ENCODE data around the gene ADGRL3. TPM values are rescaled to one million over a fixed set of nuclear protein-coding genes. Genes with fewer than 3 reads are reported as not detected.

The ADGRL3 gene
- total RNA-seq, result not detected
- polyA plus RNA-seq, result not detected

DNA sequence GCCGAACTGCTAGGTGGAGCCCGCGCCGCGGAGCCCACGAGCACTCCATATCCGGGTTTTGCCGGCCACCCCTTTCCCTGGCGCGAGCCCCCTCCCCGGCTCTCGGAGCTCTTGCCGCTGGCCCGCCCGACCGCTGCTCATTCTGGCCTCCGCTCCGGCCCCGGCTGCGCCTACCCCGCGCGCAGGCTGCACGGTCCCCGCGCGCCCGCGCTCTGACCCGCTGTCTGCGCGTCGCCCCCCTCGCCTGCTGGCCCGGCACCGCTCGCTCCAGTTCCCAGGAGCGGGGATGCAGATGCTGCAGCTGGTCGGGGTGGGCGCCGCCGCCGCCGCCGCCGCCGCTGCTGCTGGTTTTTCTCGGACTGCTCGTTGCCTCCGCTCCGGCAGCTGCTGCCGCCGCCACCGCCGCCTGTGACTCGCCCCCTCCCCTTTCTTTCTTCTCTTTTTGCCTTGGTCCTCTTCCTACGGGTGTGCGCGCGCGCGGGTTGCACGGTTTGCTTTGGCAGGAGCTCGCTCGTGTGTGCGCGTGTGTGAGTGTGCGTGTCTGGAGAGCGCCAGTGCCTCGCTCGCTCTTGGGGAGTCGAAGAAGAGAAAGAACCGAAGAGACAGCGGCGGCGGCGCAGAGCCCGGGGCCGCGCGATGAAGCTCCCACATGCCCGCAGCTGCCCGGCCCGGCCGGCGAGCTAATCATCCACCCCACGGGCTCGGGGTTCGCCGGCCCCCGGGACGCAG lies at the start of gene ADGRL3:
Gene ADGRL3 (plus strand): TSS at position 140 of the 729 bp plus-strand sequence.
- CTCF ChIA-PET, result no interaction called here
- H3K27me3 Mint-ChIP-seq, result peaks cover 27% of the 10 kb centered on the region in 2 donors
- H3K27me3 ChIP-seq (ENCODE audit: insufficient read depth, low read length, poor library complexity, severe bottlenecking), result no peaks in the 10 kb centered on the region

GRCh38 chr4:61152433-61152832 lies 47.7 kb upstream of the ADGRL3 start:
- Mint-ChIP-seq H3K4me1 (no peaks in the 10 kb centered on the region), H3K27me3 (no peaks in the 10 kb centered on the region), H3K36me3 (no peaks in the 10 kb centered on the region), H3K9me3 (peaks cover 4 to 41% (median 16%) of the 10 kb centered on the region in 5 donors), H3K27ac (no peak overlapping the region), H3K4me3 (no peak overlapping the region)
- Histone ChIP-seq H3K27me3 (ENCODE audit: insufficient read depth, low read length, poor library complexity, severe bottlenecking) (no peaks in the 10 kb centered on the region), H3K36me3 (ENCODE audit: insufficient read depth, low read length) (no peaks in the 10 kb centered on the region), H3K9me3 (ENCODE audit: low read length) (no peaks in the 10 kb centered on the region), H3K27ac (ENCODE audit: low read depth, low read length) (no peak overlapping the region), H3K4me1 (ENCODE audit: insufficient read depth, low read length) (no peaks in the 10 kb centered on the region), H3K4me3 (ENCODE audit: low read length) (no peak overlapping the region)
- CTCF ChIA-PET, result no interaction called here
- POLR2A ChIA-PET, result no interaction called here
- no peak for DNase-seq

More for the DNA sequence above, at the start of gene ADGRL3:
- H3K27ac ChIP-seq (ENCODE audit: low read depth, low read length), result no peak within 1 kb of the TSS
- no peak for DNase-seq
- no peaks in the 10 kb centered on the region for H3K4me1 ChIP-seq (ENCODE audit: insufficient read depth, low read length)
- no peaks in the 10 kb centered on the region for H3K36me3 ChIP-seq (ENCODE audit: insufficient read depth, low read length)
- Mint-ChIP-seq H3K9me3 (peaks cover 0 to 32% (median 12%) of the 10 kb centered on the region in 5 donors), H3K27ac (no peak within 1 kb of the TSS), H3K36me3 (peaks cover 0 to 4% (median 0%) of the 10 kb centered on the region in 3 donors), H3K4me1 (no peaks in the 10 kb centered on the region), H3K4me3 (no peak within 1 kb of the TSS)
- H3K4me3 ChIP-seq (ENCODE audit: low read length), result no peak within 1 kb of the TSS
- POLR2A ChIA-PET, result no interaction called here
- no peaks in the 10 kb centered on the region for H3K9me3 ChIP-seq (ENCODE audit: low read length)

DNA sequence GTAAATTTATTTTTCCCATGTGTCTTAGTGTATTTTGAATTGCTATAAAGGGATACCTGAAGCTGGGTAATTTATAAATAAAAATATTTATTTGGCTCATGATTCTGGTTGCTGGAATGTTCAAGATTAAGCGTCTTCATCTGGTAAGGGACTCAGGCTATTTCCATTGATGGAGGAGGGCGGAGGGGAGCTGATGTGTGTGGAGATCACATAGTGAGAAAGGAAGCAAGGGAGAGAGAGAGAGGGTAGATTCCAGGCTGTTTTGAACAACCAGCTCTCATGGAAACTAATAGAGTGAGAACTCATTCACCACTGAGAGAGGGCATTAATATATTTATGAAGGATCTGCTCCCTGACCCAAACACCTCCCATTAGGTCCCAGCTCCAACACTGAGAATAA lies 39.6 kb upstream of the ADGRL3 start:
- H3K9me3 Mint-ChIP-seq, result peaks cover 6 to 19% (median 7%) of the 10 kb centered on the region in 5 donors
- CTCF ChIA-PET, result no interaction called here
- Histone ChIP-seq H3K4me3 (ENCODE audit: low read length) (no peak overlapping the region), H3K4me1 (ENCODE audit: insufficient read depth, low read length) (no peaks in the 10 kb centered on the region), H3K27ac (ENCODE audit: low read depth, low read length) (no peak overlapping the region), H3K36me3 (ENCODE audit: insufficient read depth, low read length) (no peaks in the 10 kb centered on the region), H3K9me3 (ENCODE audit: low read length) (no peaks in the 10 kb centered on the region), H3K27me3 (ENCODE audit: insufficient read depth, low read length, poor library complexity, severe bottlenecking) (no peaks in the 10 kb centered on the region)
- H3K27me3 Mint-ChIP-seq, result no peaks in the 10 kb centered on the region
- POLR2A ChIA-PET, result no interaction called here
- H3K27ac Mint-ChIP-seq, result no peak overlapping the region
- no peak overlapping the region for H3K4me3 Mint-ChIP-seq
- H3K36me3 Mint-ChIP-seq, result no peaks in the 10 kb centered on the region
- no peaks in the 10 kb centered on the region for H3K4me1 Mint-ChIP-seq
- no peak for DNase-seq

GRCh38 chr4:61162116-61162515 lies 38.0 kb upstream of the ADGRL3 start:
- POLR2A ChIA-PET, result no interaction called here
- H3K27ac ChIP-seq (ENCODE audit: low read depth, low read length), result no peak overlapping the region
- H3K4me1 Mint-ChIP-seq, result no peaks in the 10 kb centered on the region

DNA sequence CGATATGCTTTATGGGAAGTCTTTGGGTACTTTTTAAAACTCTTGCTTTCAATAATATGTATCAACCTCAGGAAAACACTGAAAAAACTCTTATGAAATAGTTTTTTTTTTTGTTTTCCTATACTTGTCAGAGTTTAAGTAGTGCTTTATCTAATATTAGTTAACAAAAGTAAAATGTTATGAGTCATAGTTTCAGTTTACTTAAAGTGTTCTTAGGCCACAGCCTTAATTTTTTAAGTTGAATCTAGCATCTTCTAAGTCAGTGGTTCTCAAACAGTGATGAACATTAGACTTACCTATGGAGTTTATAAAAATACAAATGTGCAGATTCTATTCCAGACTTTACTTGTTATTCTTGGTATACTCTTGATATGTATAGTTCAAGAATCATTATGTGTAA lies 26.3 kb upstream of the ADGRL3 start:
- Mint-ChIP-seq H3K4me1 (no peaks in the 10 kb centered on the region), H3K9me3 (peaks cover 2 to 23% (median 8%) of the 10 kb centered on the region in 5 donors), H3K27ac (no peak overlapping the region), H3K4me3 (no peak overlapping the region), H3K27me3 (no peaks in the 10 kb centered on the region), H3K36me3 (no peaks in the 10 kb centered on the region)
- POLR2A ChIA-PET, result no interaction called here
- no peaks in the 10 kb centered on the region for H3K9me3 ChIP-seq (ENCODE audit: low read length)
- H3K4me1 ChIP-seq (ENCODE audit: insufficient read depth, low read length), result no peaks in the 10 kb centered on the region
- no peak overlapping the region for H3K4me3 ChIP-seq (ENCODE audit: low read length)
- no peaks in the 10 kb centered on the region for H3K36me3 ChIP-seq (ENCODE audit: insufficient read depth, low read length)
- DNase-seq, result no peak
- CTCF ChIA-PET, result no interaction called here
- H3K27ac ChIP-seq (ENCODE audit: low read depth, low read length), result no peak overlapping the region
- no peaks in the 10 kb centered on the region for H3K27me3 ChIP-seq (ENCODE audit: insufficient read depth, low read length, poor library complexity, severe bottlenecking)

More at GRCh38 chr4:61162116-61162515, 38.0 kb upstream of the ADGRL3 start:
- Histone ChIP-seq H3K4me3 (ENCODE audit: low read length) (no peak overlapping the region), H3K27me3 (ENCODE audit: insufficient read depth, low read length, poor library complexity, severe bottlenecking) (no peaks in the 10 kb centered on the region), H3K9me3 (ENCODE audit: low read length) (no peaks in the 10 kb centered on the region), H3K4me1 (ENCODE audit: insufficient read depth, low read length) (no peaks in the 10 kb centered on the region), H3K36me3 (ENCODE audit: insufficient read depth, low read length) (no peaks in the 10 kb centered on the region)
- DNase-seq, result no peak
- no peaks in the 10 kb centered on the region for H3K27me3 Mint-ChIP-seq
- CTCF ChIA-PET, result no interaction called here
- peaks cover 3 to 20% (median 8%) of the 10 kb centered on the region in 5 donors for H3K9me3 Mint-ChIP-seq
- H3K4me3 Mint-ChIP-seq, result no peak overlapping the region
- H3K36me3 Mint-ChIP-seq, result no peaks in the 10 kb centered on the region
- H3K27ac Mint-ChIP-seq, result no peak overlapping the region

DNA sequence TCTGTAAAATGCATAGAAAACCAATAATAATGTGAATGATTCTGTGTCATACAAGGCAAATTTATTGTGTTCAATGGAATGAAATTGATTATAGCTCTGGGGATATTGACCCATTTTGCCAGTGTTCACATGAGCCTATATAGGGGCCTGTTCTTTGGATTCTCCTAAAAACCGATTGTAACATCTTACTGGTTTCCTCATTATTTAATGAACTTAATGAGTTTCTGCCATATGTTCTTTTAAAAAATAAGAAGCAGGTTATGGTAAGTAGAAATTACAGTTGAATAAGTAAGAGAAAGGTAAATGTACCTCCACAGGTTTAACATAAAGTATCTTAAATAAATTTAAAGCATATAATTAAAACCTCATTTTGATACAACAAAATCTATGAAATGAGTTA lies 24.6 kb upstream of the ADGRL3 start:
- no peak overlapping the region for H3K4me3 ChIP-seq (ENCODE audit: low read length)
- DNase-seq, result no peak
- POLR2A ChIA-PET, result no interaction called here
- Mint-ChIP-seq H3K27me3 (no peaks in the 10 kb centered on the region), H3K27ac (no peak overlapping the region), H3K9me3 (peaks cover 0 to 22% (median 8%) of the 10 kb centered on the region in 5 donors), H3K4me3 (no peak overlapping the region), H3K36me3 (no peaks in the 10 kb centered on the region), H3K4me1 (no peaks in the 10 kb centered on the region)
- H3K4me1 ChIP-seq (ENCODE audit: insufficient read depth, low read length), result no peaks in the 10 kb centered on the region
- CTCF ChIA-PET, result no interaction called here
- H3K27ac ChIP-seq (ENCODE audit: low read depth, low read length), result no peak overlapping the region
- no peaks in the 10 kb centered on the region for H3K9me3 ChIP-seq (ENCODE audit: low read length)
- no peaks in the 10 kb centered on the region for H3K27me3 ChIP-seq (ENCODE audit: insufficient read depth, low read length, poor library complexity, severe bottlenecking)
- no peaks in the 10 kb centered on the region for H3K36me3 ChIP-seq (ENCODE audit: insufficient read depth, low read length)

DNA sequence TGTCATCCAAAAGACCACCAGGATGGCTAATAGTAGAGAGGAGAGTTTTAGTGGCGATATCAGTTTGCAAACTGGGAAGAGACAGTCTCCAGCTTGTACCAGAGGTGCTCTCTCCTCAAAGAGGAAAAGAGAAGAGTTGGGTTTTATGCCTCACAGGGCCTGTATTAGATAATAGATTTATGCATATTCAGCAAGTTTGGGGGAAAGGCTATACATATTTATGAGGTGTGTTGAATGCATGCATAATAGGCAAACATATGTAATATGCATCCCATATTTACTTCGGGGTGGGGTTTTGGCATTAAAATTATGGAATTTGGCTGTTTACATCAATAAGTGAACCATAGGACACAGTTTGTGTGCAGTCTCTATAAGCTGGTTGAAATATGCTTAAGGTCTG lies 22.8 kb upstream of the ADGRL3 start:
- DNase-seq, result no peak
- no peak overlapping the region for H3K4me3 ChIP-seq (ENCODE audit: low read length)
- Mint-ChIP-seq H3K4me3 (no peak overlapping the region), H3K27ac (no peak overlapping the region), H3K9me3 (peaks cover 0 to 17% (median 8%) of the 10 kb centered on the region in 5 donors), H3K36me3 (no peaks in the 10 kb centered on the region), H3K27me3 (no peaks in the 10 kb centered on the region), H3K4me1 (no peaks in the 10 kb centered on the region)
- H3K27me3 ChIP-seq (ENCODE audit: insufficient read depth, low read length, poor library complexity, severe bottlenecking), result no peaks in the 10 kb centered on the region
- H3K36me3 ChIP-seq (ENCODE audit: insufficient read depth, low read length), result no peaks in the 10 kb centered on the region
- H3K27ac ChIP-seq (ENCODE audit: low read depth, low read length), result no peak overlapping the region
- H3K4me1 ChIP-seq (ENCODE audit: insufficient read depth, low read length), result no peaks in the 10 kb centered on the region
- ChIA-PET CTCF (no interaction called here), POLR2A (no interaction called here)
- H3K9me3 ChIP-seq (ENCODE audit: low read length), result no peaks in the 10 kb centered on the region

DNA sequence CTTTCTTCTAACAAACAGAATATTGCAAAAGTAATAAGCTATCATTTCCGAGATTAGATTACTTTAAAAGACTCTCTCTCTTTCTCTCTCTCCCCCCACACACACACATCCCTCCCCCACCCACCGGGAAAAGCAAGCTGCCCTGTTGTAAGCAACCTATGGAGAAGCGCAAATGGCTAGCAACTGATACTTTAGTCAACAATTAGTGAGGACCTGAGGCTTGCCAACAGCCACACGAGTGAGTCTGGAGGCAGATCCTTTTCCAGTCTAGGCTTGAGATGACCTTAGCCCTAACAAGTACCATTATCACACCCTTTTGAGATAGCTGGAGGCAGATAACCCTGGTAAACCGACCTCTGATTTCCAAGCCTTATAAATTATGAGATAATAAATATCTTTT lies 19.7 kb upstream of the ADGRL3 start:
- H3K27ac Mint-ChIP-seq, result no peak overlapping the region
- no peaks in the 10 kb centered on the region for H3K4me1 Mint-ChIP-seq
- no peaks in the 10 kb centered on the region for H3K36me3 Mint-ChIP-seq
- H3K27me3 ChIP-seq (ENCODE audit: insufficient read depth, low read length, poor library complexity, severe bottlenecking), result no peaks in the 10 kb centered on the region
- CTCF ChIA-PET, result no interaction called here
- DNase-seq, result no peak
- H3K9me3 ChIP-seq (ENCODE audit: low read length), result peaks cover 3% of the 10 kb centered on the region
- no peaks in the 10 kb centered on the region for H3K27me3 Mint-ChIP-seq
- no peaks in the 10 kb centered on the region for H3K36me3 ChIP-seq (ENCODE audit: insufficient read depth, low read length)
- peaks cover 6 to 18% (median 12%) of the 10 kb centered on the region in 5 donors for H3K9me3 Mint-ChIP-seq
- H3K4me1 ChIP-seq (ENCODE audit: insufficient read depth, low read length), result no peaks in the 10 kb centered on the region
- POLR2A ChIA-PET, result no interaction called here
- H3K4me3 Mint-ChIP-seq, result no peak overlapping the region
- no peak overlapping the region for H3K27ac ChIP-seq (ENCODE audit: low read depth, low read length)
- no peak overlapping the region for H3K4me3 ChIP-seq (ENCODE audit: low read length)
